HCT116 (cell line): ENCODE data around the gene ZPR1. TPM values are rescaled to one million over a fixed set of nuclear protein-coding genes. Genes with fewer than 3 reads are reported as not detected.

Experiments
- ATAC-seq: fragments of 200-7000 bp; cut with Tn5 transposase; 2 replicates; pipeline ENCODE4 v1.9.1; 2020; ENCODE audit warnings: mild to moderate bottlenecking, moderate library complexity
- BruUV-seq: library from RNA; stranded (reverse); fragments of 400-500 nt; replicated peaks from 2 replicates; lab custom pipeline; 2021; lab: Mats Ljungman, UMichigan
- CTCF ChIA-PET: fragments of 300-600 bp; sonication (Branson Sonifier 250); formaldehyde crosslinking; loops from one replicate; lab custom pipeline; 2021; ENCODE audit warnings: antibody characterized with exemption; lab: Charles Lee
- POLR2A ChIA-PET: fragments of 300-600, 350-600 bp; sonication (Branson Sonifier 250); formaldehyde crosslinking; loops from one replicate; lab custom pipeline; 2021; ENCODE audit warnings: antibody characterized with exemption; lab: Charles Lee
- RAD21 ChIA-PET, 2 experiments: fragments of 300-600 bp; sonication (Branson Sonifier 250); formaldehyde crosslinking; loops; one replicate each; lab custom pipeline; 2023; ENCODE audit warnings: low total read pairs in 2 of 2; ENCODE audit not compliant: uncharacterized antibody in 2 of 2, unreplicated experiment in 2 of 2, low non-redundant PET in 1 of 2; lab: Charles Lee
- DNase-seq: peaks from one replicate; pipeline ENCODE4 v3.0.0-alpha.2; 2010; ENCODE audit warnings: low read depth, low spot score
- H2AFZ ChIP-seq: fragments of 200-600 bp; shearing (Covaris generic), sonication (generic); 2 replicates; pipeline ENCODE4 v1.6.1; 2017; ENCODE audit warnings: low read depth, mixed run types, mixed read lengths, antibody characterized with exemption, low read length; ENCODE audit not compliant: poor library complexity, severe bottlenecking
- H3K27ac ChIP-seq: 2 replicates; pipeline ENCODE4 v1.5.1; 2012; ENCODE audit warnings: low read depth, low read length
- H3K27me3 ChIP-seq: fragments of 200-600 bp; sonication (generic); 2 replicates; pipeline ENCODE4 v1.6.1; 2016; ENCODE audit warnings: mixed run types, low read length, mixed read lengths; ENCODE audit not compliant: insufficient read depth
- H3K36me3 ChIP-seq, 2 experiments: fragments of 200-500 bp in 1 of 2; fragments of 200-600 bp in 1 of 2; sonication (Bioruptor generic) in 1 of 2; sonication (generic) in 1 of 2; 2 replicates each; pipeline versions ENCODE4 v1.5.1 to v1.6.1; 2014 to 2016; ENCODE audit warnings: low read length in 2 of 2, inconsistent platforms in 1 of 2, mixed read lengths in 1 of 2, mixed run types in 1 of 2; ENCODE audit not compliant: insufficient read depth in 2 of 2, control insufficient read depth in 1 of 2
- H3K4me1 ChIP-seq, 2 experiments: fragments of 200-600 bp in 1 of 2; sonication (generic) in 1 of 2; 2 replicates each; pipeline versions ENCODE4 v1.5.1 to v1.6.1; 2012 to 2017; ENCODE audit warnings: low read length in 2 of 2, inconsistent platforms in 1 of 2, mild to moderate bottlenecking in 1 of 2, mixed read lengths in 1 of 2, mixed run types in 1 of 2, moderate library complexity in 1 of 2; ENCODE audit not compliant: insufficient read depth in 2 of 2, control insufficient read depth in 1 of 2
- H3K4me2 ChIP-seq: fragments of 200-600 bp; sonication (generic); 2 replicates; pipeline ENCODE4 v1.6.1; 2017; ENCODE audit warnings: mixed run types, low read length, mixed read lengths
- H3K4me3 ChIP-seq, 2 experiments: fragments of 200-600 bp in 1 of 2; sonication (generic) in 1 of 2; replicated peaks in 1 of 2; 2 replicates each; pipeline ENCODE4 v1.5.1; 2011 to 2016; ENCODE audit warnings: low read length in 2 of 2, control low read depth in 1 of 2, low read depth in 1 of 2, mild to moderate bottlenecking in 1 of 2, mixed read lengths in 1 of 2, mixed run types in 1 of 2
- H3K79me2 ChIP-seq: fragments of 200-600 bp; sonication (generic); 2 replicates; pipeline ENCODE4 v1.6.1; 2017; ENCODE audit warnings: mild to moderate bottlenecking, mixed run types, low read length, moderate library complexity, mixed read lengths; ENCODE audit not compliant: insufficient read depth
- H3K9ac ChIP-seq: fragments of 200-600 bp; sonication (generic); 2 replicates; pipeline ENCODE4 v1.6.1; 2016; ENCODE audit warnings: low read length, mixed read lengths
- H3K9me2 ChIP-seq: fragments of 200-600 bp; sonication (generic), shearing (Covaris generic); 2 replicates; pipeline ENCODE4 v1.6.1; 2017; ENCODE audit warnings: mixed run types, mild to moderate bottlenecking, moderate library complexity; ENCODE audit not compliant: insufficient read depth
- H3K9me3 ChIP-seq, 2 experiments: fragments of 200-500 bp in 1 of 2; fragments of 200-600 bp in 1 of 2; sonication (Bioruptor generic) in 1 of 2; sonication (generic) in 1 of 2; 2 replicates each; pipeline ENCODE4 v1.6.1; 2014 to 2017; ENCODE audit warnings: low read length in 2 of 2, mixed read lengths in 2 of 2, inconsistent platforms in 1 of 2, low read depth in 1 of 2, mild to moderate bottlenecking in 1 of 2, mixed run types in 1 of 2, moderate library complexity in 1 of 2; ENCODE audit not compliant: control insufficient read depth in 1 of 2, insufficient read depth in 1 of 2
- H4K20me1 ChIP-seq: fragments of 200-600 bp; sonication (generic), shearing (Covaris generic); 2 replicates; pipeline ENCODE4 v1.6.1; 2017; ENCODE audit warnings: mixed run types, mild to moderate bottlenecking, moderate library complexity; ENCODE audit not compliant: insufficient read depth
- CBX3 ChIP-seq: IDR thresholded peaks from 2 replicates; pipeline ENCODE4 v1.6.1; 2012; ENCODE audit warnings: low read depth
- CEBPB ChIP-seq: IDR thresholded peaks from 2 replicates; pipeline ENCODE4 v1.6.1; 2012; ENCODE audit warnings: low read depth
- EGR1 ChIP-seq: IDR thresholded peaks from 2 replicates; pipeline ENCODE4 v1.6.1; 2012; ENCODE audit warnings: low read depth
- EZH2 ChIP-seq: fragments of 200-600 bp; sonication (generic); IDR thresholded peaks from 2 replicates; pipeline ENCODE4 v1.6.1; 2017; ENCODE audit warnings: antibody characterized with exemption, mixed run types
- EZH2phosphoT487 ChIP-seq: fragments of 200-600 bp; IDR thresholded peaks from 2 replicates; pipeline ENCODE4 v1.6.1; 2018; ENCODE audit warnings: antibody characterized with exemption, borderline replicate concordance
- MAX ChIP-seq: IDR thresholded peaks from 2 replicates; pipeline ENCODE4 v1.6.1; 2012
- POLR2A ChIP-seq: IDR thresholded peaks from 2 replicates; pipeline ENCODE4 v1.7.0; 2011; ENCODE audit warnings: borderline replicate concordance; ENCODE audit not compliant: insufficient read depth, insufficient read length; ENCODE audit errors: extremely low read depth
- RAD21 ChIP-seq: IDR thresholded peaks from 2 replicates; pipeline ENCODE4 v1.6.1; 2012; ENCODE audit warnings: low read depth, mild to moderate bottlenecking
- SRF ChIP-seq: IDR thresholded peaks from 2 replicates; pipeline ENCODE4 v1.6.1; 2012; ENCODE audit warnings: low read depth
- TCF7L2 ChIP-seq: IDR thresholded peaks from 2 replicates; pipeline ENCODE4 v1.7.0; 2011; ENCODE audit warnings: borderline replicate concordance, inconsistent platforms; ENCODE audit not compliant: insufficient read depth, insufficient read length; ENCODE audit errors: extremely low read depth
- YY1 ChIP-seq: IDR thresholded peaks from 2 replicates; pipeline ENCODE4 v1.6.1; 2011; ENCODE audit warnings: low read length, low read depth, moderate library complexity, mild to moderate bottlenecking; ENCODE audit not compliant: insufficient replicate concordance; ENCODE audit errors: extremely low read depth
- ZFX ChIP-seq: fragments of 450-650 bp; IDR thresholded peaks from 2 replicates; pipeline ENCODE4 v1.6.1; 2017
- ZNF274 ChIP-seq: fragments of 200-500 bp; sonication (Bioruptor generic); IDR thresholded peaks from 2 replicates; pipeline ENCODE4 v1.6.1; 2014; ENCODE audit warnings: mild to moderate bottlenecking, low read depth, low read length, inconsistent platforms
- intact Hi-C: fragments of 100-400 bp; cut with micrococcal nuclease; formaldehyde crosslinking; loops from 2 replicates; pipeline ENCODE4 v1.10.0; 2022
- total RNA-seq: library from RNA; stranded (reverse); gene quantifications from one replicate; pipeline ENCODE4 v1.2.1, GENCODE V29; 2021; ENCODE audit not compliant: unreplicated experiment

ZPR1 gene
- total RNA-seq, 1 experiment from 2014 or later, result 56.3 TPM

GRCh38 chr11:116731821-116732220, 56.0 kb downstream of the ZPR1 start:
- Histone ChIP-seq H3K4me2 (no peak overlapping the region), H3K4me3 (no peak overlapping the region), H3K79me2 (no peaks in the 10 kb centered on the region), H2AFZ (no peak overlapping the region), H3K27ac (no peak overlapping the region), H4K20me1 (no peaks in the 10 kb centered on the region), H3K4me1 (peaks cover 0 to 4% of the 10 kb centered on the region in 2 experiments; a peak in 1 of 4 replicates), H3K36me3 (no peaks in the 10 kb centered on the region), H3K9me2 (no peaks in the 10 kb centered on the region), H3K9ac (no peak overlapping the region), H3K27me3 (no peaks in the 10 kb centered on the region), H3K9me3 (no peaks in the 10 kb centered on the region)
- ChIA-PET RAD21 (no interaction called here), CTCF (interaction anchor here (1.0 to 2.2 kb wide), 5 partner anchors 11 to 495 kb away, joined by 3 to 13 read pairs (median 8); no protein-coding TSS in a partner anchor), POLR2A (no interaction called here)
- no peak for ATAC-seq
- TF ChIP-seq TCF7L2 (no peak), MAX (no peak)
- intact Hi-C loops, result loop anchor here (1.0 kb wide), 2 partner anchors 374 to 494 kb away; no protein-coding TSS in a partner anchor
- no TSS peak for BruUV-seq
- no peak for DNase-seq

DNA sequence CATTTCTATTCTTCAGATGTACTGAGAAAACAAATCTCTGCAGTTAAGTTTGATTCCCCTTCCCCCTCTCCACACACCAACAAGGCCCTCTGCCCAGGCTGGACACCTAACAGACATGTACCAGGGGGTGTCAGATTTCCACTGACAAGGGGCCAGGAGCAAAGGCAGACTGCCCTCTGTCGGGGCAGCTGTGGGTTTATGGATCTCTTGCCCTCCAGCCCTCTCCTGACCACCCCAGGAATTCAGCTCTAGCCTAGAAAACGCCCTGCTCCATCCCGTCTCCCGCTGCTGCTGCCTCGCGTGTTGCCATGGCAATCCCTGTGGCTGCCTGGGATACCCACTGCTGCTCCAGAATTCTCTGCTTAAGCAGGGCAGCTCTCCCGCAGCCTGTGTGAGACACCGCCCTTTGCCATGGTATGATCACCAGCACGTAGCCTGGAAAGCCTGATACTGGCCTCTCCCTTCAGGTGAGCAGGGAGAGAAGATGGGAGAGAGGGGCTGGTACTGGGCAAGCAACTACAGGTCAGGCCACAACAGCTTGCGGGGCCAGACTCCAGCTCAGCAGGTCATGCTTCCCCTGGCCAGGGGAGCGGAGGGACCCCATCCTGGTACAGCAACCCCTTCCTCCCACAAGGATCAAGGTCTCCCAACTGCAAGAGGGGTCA, 56.6 kb downstream of the ZPR1 start:
- no TSS peak for BruUV-seq
- ChIA-PET POLR2A (no interaction called here), CTCF (no interaction called here), RAD21 (no interaction called here)
- Histone ChIP-seq H3K4me2 (no peak overlapping the region), H3K27ac (no peak overlapping the region), H4K20me1 (no peaks in the 10 kb centered on the region), H3K4me1 (peaks cover 0 to 4% of the 10 kb centered on the region in 2 experiments; a peak in 1 of 4 replicates), H3K9ac (no peak overlapping the region), H2AFZ (no peak overlapping the region), H3K9me3 (no peaks in the 10 kb centered on the region), H3K9me2 (no peaks in the 10 kb centered on the region), H3K36me3 (no peaks in the 10 kb centered on the region), H3K79me2 (no peaks in the 10 kb centered on the region), H3K27me3 (no peaks in the 10 kb centered on the region), H3K4me3 (no peak overlapping the region)
- intact Hi-C loops, result no loop called here
- ATAC-seq, result no peak
- no peak for DNase-seq
- TF ChIP-seq POLR2A (no peak), TCF7L2 (no peak), CEBPB (no peak), YY1 (no peak), RAD21 (no peak), SRF (no peak), ZNF274 (no peak), ZFX (no peak), CBX3 (no peak), EGR1 (no peak), EZH2phosphoT487 (no peak), EZH2 (no peak)
- TF ChIP-seq, all 23 proteins: peak for 0
